ENCODE data around the gene ZBTB46. TPM values are rescaled to one million over a fixed set of nuclear protein-coding genes. Genes with fewer than 3 reads are reported as not detected.

The ZBTB46 gene
- total RNA-seq (2021) = 3.6 and 4.9 TPM in 2 replicates
- Bru-seq, nascent RNA = percentile 29 among the genes with signal in this experiment
- BruChase-seq, experiment 1, labeled RNA remaining after a 2-hour chase = percentile 37 among the genes with signal in this experiment
- percentile 31 among the genes with signal in this experiment for BruChase-seq, experiment 2, labeled RNA remaining after a 6-hour chase
- long read RNA-seq, full-length matches to known transcripts = 1 of 5 reads
- long read RNA-seq, partial matches to known transcripts = 0 of 5 reads
- long read RNA-seq, other reads (novel, unspliced or antisense) = 4 of 5 reads

- no TSS peak for BruUV-seq (replicated peaks)
- 0 out of 2 replicates have a peak, but pooled peaks cover 3% of the 10 kb centered on the region for H4K20me1 ChIP-seq (ENCODE audit: insufficient read depth)
- H3F3A ChIP-seq (ENCODE audit: insufficient read depth, low read depth) = peaks cover 31% of the 10 kb centered on the region
- peak within 1 kb of the TSS; percentile 69 for H3K4me2 ChIP-seq
- ChIA-PET POLR2A (ENCODE audit: unreplicated experiment) (no interaction called here), CTCF (no interaction called here)
- no peaks in the 10 kb centered on the region for H3K9me2 ChIP-seq (ENCODE audit: insufficient read depth)
- no peak within 1 kb of the TSS for H2AFZ ChIP-seq
- H3K79me2 ChIP-seq (ENCODE audit: low read depth) = no peaks in the 10 kb centered on the region
- TF ChIP-seq EZH2 (IDR thresholded peaks at IDR 0.05; ENCODE audit: low read depth) (no peak), CTCF (conservative IDR thresholded peaks at IDR 0.05) (no peak)
- peaks cover 12% of the 10 kb centered on the region for H3K27me3 ChIP-seq (ENCODE audit: insufficient read depth, low read depth)
- intact Hi-C loops (cut with micrococcal nuclease; ENCODE audit: unreplicated experiment) = no loop called here
- peak within 1 kb of the TSS; percentile 48; the same call in 1 of the 2 replicates for H3K4me3 ChIP-seq
- peaks cover 14% of the 10 kb centered on the region for H3K4me1 ChIP-seq (replicated peaks; ENCODE audit: insufficient read depth)
- DNase-seq = peak in 1 of 2 experiments; percentile 43
- no peaks in the 10 kb centered on the region for H3K36me3 ChIP-seq (ENCODE audit: low read depth)
- no peak within 1 kb of the TSS for H3K27ac ChIP-seq
- no peaks in the 10 kb centered on the region for H3K9me3 ChIP-seq (ENCODE audit: insufficient read depth, low read depth)
These were observed at the start of gene ZBTB46 for GRCh38 chr20:63830841-63831588. TSS of gene ZBTB46 (minus strand) at chr20:63831264. CDS start at chr20:63790757, 40,507 bp downstream.

GRCh38 chr20:63878899-63879663 lies 48.0 kb upstream of the ZBTB46 start:
- BruUV-seq (replicated peaks) = no TSS peak
- Histone ChIP-seq H3K27me3 (ENCODE audit: insufficient read depth, low read depth) (no peaks in the 10 kb centered on the region), H3K36me3 (ENCODE audit: low read depth) (peaks cover 33% of the 10 kb centered on the region; the same call in 1 of the 2 replicates), H2AFZ (no peak overlapping the region), H3K4me3 (no peak overlapping the region), H3K4me1 (replicated peaks; ENCODE audit: insufficient read depth) (peaks cover 1% of the 10 kb centered on the region; the same call in 1 of the 2 replicates), H3K9me2 (ENCODE audit: insufficient read depth) (no peaks in the 10 kb centered on the region), H3K4me2 (no peak overlapping the region), H3K79me2 (ENCODE audit: low read depth) (peaks cover 51% of the 10 kb centered on the region), H4K20me1 (ENCODE audit: insufficient read depth) (peaks cover 76% of the 10 kb centered on the region), H3K27ac (no peak overlapping the region), H3F3A (ENCODE audit: insufficient read depth, low read depth) (peaks cover 8% of the 10 kb centered on the region; the same call in 1 of the 2 replicates), H3K9me3 (ENCODE audit: insufficient read depth, low read depth) (no peaks in the 10 kb centered on the region)
- ChIA-PET POLR2A (ENCODE audit: unreplicated experiment) (no interaction called here), CTCF (interaction anchor here (0.7 kb wide), 1 partner anchor 206 kb away, joined by 5 read pairs; no protein-coding TSS in a partner anchor)
- intact Hi-C loops (cut with micrococcal nuclease; ENCODE audit: unreplicated experiment) = no loop called here
- no peak for DNase-seq
- TF ChIP-seq CTCF (conservative IDR thresholded peaks at IDR 0.05) = no peak
- no peak for TF ChIP-seq EZH2 (IDR thresholded peaks at IDR 0.05; ENCODE audit: low read depth)

GRCh38 chr20:63877755-63878470 lies 46.8 kb upstream of the ZBTB46 start:
- BruUV-seq (replicated peaks) = no TSS peak

More at GRCh38 chr20:63877755-63878470, 46.8 kb upstream of the ZBTB46 start:
- no peaks in the 10 kb centered on the region for H3K9me2 ChIP-seq (ENCODE audit: insufficient read depth)
- no peak overlapping the region for H3K27ac ChIP-seq
- H2AFZ ChIP-seq = no peak overlapping the region
- H3K27me3 ChIP-seq (ENCODE audit: insufficient read depth, low read depth) = no peaks in the 10 kb centered on the region
- no peak overlapping the region for H3K4me3 ChIP-seq
- H3F3A ChIP-seq (ENCODE audit: insufficient read depth, low read depth) = peaks cover 11% of the 10 kb centered on the region; the same call in 1 of the 2 replicates
- H3K4me1 ChIP-seq (replicated peaks; ENCODE audit: insufficient read depth) = no peaks in the 10 kb centered on the region
- no peak overlapping the region for H3K4me2 ChIP-seq
- H3K36me3 ChIP-seq (ENCODE audit: low read depth) = peaks cover 39% of the 10 kb centered on the region
- ChIA-PET POLR2A (ENCODE audit: unreplicated experiment) (no interaction called here), CTCF (no interaction called here)
- peaks cover 58% of the 10 kb centered on the region for H3K79me2 ChIP-seq (ENCODE audit: low read depth)
- no peak for TF ChIP-seq EZH2 (IDR thresholded peaks at IDR 0.05; ENCODE audit: low read depth)
- TF ChIP-seq CTCF (conservative IDR thresholded peaks at IDR 0.05) = no peak
- peaks cover 78% of the 10 kb centered on the region for H4K20me1 ChIP-seq (ENCODE audit: insufficient read depth)
- intact Hi-C loops (cut with micrococcal nuclease; ENCODE audit: unreplicated experiment) = no loop called here
- no peaks in the 10 kb centered on the region for H3K9me3 ChIP-seq (ENCODE audit: insufficient read depth, low read depth)
- no peak for DNase-seq
